Hepatocyte (in vitro differentiated cells): ENCODE measurements around the gene SERINC5. TPM values are rescaled to one million over a fixed set of nuclear protein-coding genes. Genes with fewer than 3 reads are reported as not detected.

Experiments used
- DNase-seq: peaks from one replicate; pipeline ENCODE4 v3.0.0-alpha.2; 2016; ENCODE audit warnings: low spot score
- H2AFZ ChIP-seq: fragments of 200-600 bp; sonication (generic); 2 replicates; pipeline ENCODE4 v1.6.0; 2016; ENCODE audit warnings: antibody characterized with exemption, mild to moderate bottlenecking
- H3K27ac ChIP-seq: fragments of 200-600 bp; sonication (generic); 2 replicates; pipeline ENCODE4 v1.5.1; 2016; ENCODE audit warnings: mild to moderate bottlenecking
- H3K27me3 ChIP-seq: fragments of 200-600 bp; sonication (generic); 2 replicates; pipeline ENCODE4 v1.6.1; 2016
- H3K36me3 ChIP-seq: fragments of 200-600 bp; sonication (generic); replicated peaks from 2 replicates; pipeline ENCODE4 v1.5.1; 2016; ENCODE audit warnings: low read depth; ENCODE audit not compliant: insufficient read depth
- H3K4me1 ChIP-seq: fragments of 200-600 bp; sonication (generic); 2 replicates; pipeline ENCODE4 v1.5.1; 2016; ENCODE audit warnings: mild to moderate bottlenecking, moderate library complexity; ENCODE audit not compliant: insufficient read depth
- H3K4me2 ChIP-seq: fragments of 200-600 bp; sonication (generic); 2 replicates; pipeline ENCODE4 v1.6.0; 2016
- H3K4me3 ChIP-seq: fragments of 200-600 bp; sonication (generic); 2 replicates; pipeline ENCODE4 v1.5.1; 2016; ENCODE audit warnings: mild to moderate bottlenecking
- H3K79me2 ChIP-seq: fragments of 200-600 bp; sonication (generic); 2 replicates; pipeline ENCODE4 v1.6.0; 2017; ENCODE audit warnings: mild to moderate bottlenecking
- H3K9me2 ChIP-seq: fragments of 200-600 bp; sonication (generic); replicated peaks from 2 replicates; pipeline ENCODE4 v1.6.0; 2017; ENCODE audit warnings: mild to moderate bottlenecking; ENCODE audit not compliant: insufficient read depth
- H3K9me3 ChIP-seq: fragments of 200-600 bp; sonication (generic); 2 replicates; pipeline ENCODE4 v1.5.1; 2016; ENCODE audit warnings: low read depth, mild to moderate bottlenecking
- H4K20me1 ChIP-seq: fragments of 200-600 bp; sonication (generic); 2 replicates; pipeline ENCODE4 v1.6.0; 2016; ENCODE audit warnings: mild to moderate bottlenecking; ENCODE audit not compliant: insufficient read depth, poor library complexity, severe bottlenecking
- CTCF ChIP-seq: fragments of 200-600 bp; sonication (generic); IDR thresholded peaks from 2 replicates; pipeline ENCODE4 v1.5.1; 2016; ENCODE audit warnings: antibody characterized with exemption, mild to moderate bottlenecking; ENCODE audit not compliant: poor library complexity
- EZH2 ChIP-seq: fragments of 200-600 bp; sonication (generic); IDR thresholded peaks from 2 replicates; pipeline ENCODE4 v1.6.1; 2016; ENCODE audit warnings: antibody characterized with exemption, mild to moderate bottlenecking, borderline replicate concordance
- EZH2phosphoT487 ChIP-seq: fragments of 200-600 bp; sonication (generic); IDR thresholded peaks from one replicate; pipeline ENCODE4 v1.6.1; 2018; ENCODE audit warnings: antibody characterized with exemption, mild to moderate bottlenecking, low read depth, moderate library complexity; ENCODE audit not compliant: unreplicated experiment, severe bottlenecking
- WGBS: methylation state at CpG from one replicate; pipeline ENCODE4 v1.1.6; 2016; ENCODE audit warnings: low lambda C conversion rate; ENCODE audit errors: missing lambda C conversion rate; 5-methylcytosine and 5-hydroxymethylcytosine counted together
- polyA plus RNA-seq: library from polyadenylated mRNA; unstranded; fragments of >200 nt; fragmentation: Nextera tagmentation; extraction: Ambion mirVana; gene quantifications from 2 replicates; pipeline ENCODE4 v1.2.1, GENCODE V29; 2016
- total RNA-seq: library from RNA; depleted of rRNA; stranded (reverse); fragments of >200 nt; gene quantifications from 2 replicates; pipeline ENCODE4 v1.2.3, GENCODE V29; 2014

Gene SERINC5
- total and polyA plus RNA-seq, 2 experiments from 2014 or later = 19.3 to 70.2 TPM

- no peak for DNase-seq
- Histone ChIP-seq H3K27ac (no peak overlapping the region), H3K9me2 (no peaks in the 10 kb centered on the region), H3K4me1 (peaks cover 17% of the 10 kb centered on the region), H3K36me3 (no peaks in the 10 kb centered on the region), H3K4me2 (no peak overlapping the region), H3K4me3 (no peak overlapping the region), H4K20me1 (peaks cover 10% of the 10 kb centered on the region), H2AFZ (no peak overlapping the region), H3K9me3 (no peaks in the 10 kb centered on the region), H3K27me3 (no peaks in the 10 kb centered on the region), H3K79me2 (peaks cover 84% of the 10 kb centered on the region)
- 87% methylated on average over 6 of the region's 6 CpGs for WGBS
- TF ChIP-seq CTCF (no peak), EZH2 (no peak), EZH2phosphoT487 (no peak)
These were observed 29.9 kb downstream of the SERINC5 start for GRCh38 chr5:80225934-80226326.

- Histone ChIP-seq H3K9me2 (no peaks in the 10 kb centered on the region), H3K36me3 (no peaks in the 10 kb centered on the region), H2AFZ (no peak overlapping the region), H3K27ac (no peak overlapping the region), H3K79me2 (peaks cover 84% of the 10 kb centered on the region), H4K20me1 (peaks cover 10% of the 10 kb centered on the region), H3K27me3 (no peaks in the 10 kb centered on the region), H3K4me3 (no peak overlapping the region), H3K4me1 (peaks cover 12% of the 10 kb centered on the region), H3K9me3 (no peaks in the 10 kb centered on the region), H3K4me2 (no peak overlapping the region)
- DNase-seq = no peak
- no peak for TF ChIP-seq CTCF
- TF ChIP-seq EZH2 = no peak
- TF ChIP-seq EZH2phosphoT487 = no peak
- WGBS = 78% methylated on average over 6 of the region's 6 CpGs
These were observed 30.5 kb downstream of the SERINC5 start for GRCh38 chr5:80225189-80225933.

DNA sequence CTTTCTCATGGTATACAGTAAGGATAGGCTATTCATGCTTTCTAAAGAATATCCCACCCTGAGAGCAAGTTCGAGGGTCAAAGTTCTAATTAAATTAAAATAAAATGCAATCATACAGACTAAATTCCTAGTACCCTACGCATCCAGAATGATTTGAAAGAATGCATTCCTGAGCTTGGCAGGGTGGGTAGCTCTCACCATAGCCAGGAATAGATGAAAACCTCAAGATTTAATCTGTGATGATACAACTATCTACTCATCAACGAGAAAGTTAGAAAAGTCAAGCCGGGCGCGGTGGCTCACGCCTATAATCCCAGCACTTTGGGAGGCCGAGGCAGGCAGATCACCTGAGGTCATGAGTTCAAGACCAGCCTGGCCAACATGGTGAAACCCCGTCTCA, 32.3 kb downstream of the SERINC5 start:
- peaks cover 94% of the 10 kb centered on the region for H3K79me2 ChIP-seq
- no peaks in the 10 kb centered on the region for H3K9me3 ChIP-seq
- H3K27me3 ChIP-seq = no peaks in the 10 kb centered on the region
- no peak overlapping the region for H3K27ac ChIP-seq
- no peak overlapping the region for H3K4me3 ChIP-seq
- TF ChIP-seq CTCF (no peak), EZH2phosphoT487 (no peak), EZH2 (no peak)
- no peak for DNase-seq
- H4K20me1 ChIP-seq = peaks cover 11% of the 10 kb centered on the region
- no peak overlapping the region for H3K4me2 ChIP-seq
- no peaks in the 10 kb centered on the region for H3K9me2 ChIP-seq
- no peak overlapping the region for H2AFZ ChIP-seq
- WGBS = 92% methylated on average over 9 of the region's 9 CpGs
- H3K36me3 ChIP-seq = no peaks in the 10 kb centered on the region
- no peaks in the 10 kb centered on the region for H3K4me1 ChIP-seq
